GM06990 (cell line): Measurements from ENCODE around the gene DUOXA2.

ENCODE experiments used
- DNase-seq: peaks from one replicate; pipeline ENCODE4 v3.0.0-alpha.2; 2011; ENCODE audit not compliant: insufficient read length; ENCODE audit errors: extremely low read depth
- H3K27me3 ChIP-seq: replicated peaks from 2 replicates; pipeline ENCODE4 v1.6.0; 2011; ENCODE audit warnings: low read length; ENCODE audit not compliant: control insufficient read depth, insufficient read depth
- H3K36me3 ChIP-seq: 2 replicates; pipeline ENCODE4 v1.5.1; 2011; ENCODE audit warnings: low read length; ENCODE audit not compliant: control insufficient read depth, insufficient read depth
- H3K4me3 ChIP-seq: replicated peaks from 2 replicates; pipeline ENCODE4 v1.5.1; 2011; ENCODE audit warnings: low read depth, mild to moderate bottlenecking, control low read depth, low read length
- TF ChIP-seq, protein P1 (sequence below): IDR thresholded peaks from 2 replicates; pipeline ENCODE4 v1.5.1; 2011; ENCODE audit warnings: low read length, control low read depth, mild to moderate bottlenecking, inconsistent platforms; ENCODE audit not compliant: insufficient read depth, poor library complexity, severe bottlenecking

DUOXA2 gene

DNA sequence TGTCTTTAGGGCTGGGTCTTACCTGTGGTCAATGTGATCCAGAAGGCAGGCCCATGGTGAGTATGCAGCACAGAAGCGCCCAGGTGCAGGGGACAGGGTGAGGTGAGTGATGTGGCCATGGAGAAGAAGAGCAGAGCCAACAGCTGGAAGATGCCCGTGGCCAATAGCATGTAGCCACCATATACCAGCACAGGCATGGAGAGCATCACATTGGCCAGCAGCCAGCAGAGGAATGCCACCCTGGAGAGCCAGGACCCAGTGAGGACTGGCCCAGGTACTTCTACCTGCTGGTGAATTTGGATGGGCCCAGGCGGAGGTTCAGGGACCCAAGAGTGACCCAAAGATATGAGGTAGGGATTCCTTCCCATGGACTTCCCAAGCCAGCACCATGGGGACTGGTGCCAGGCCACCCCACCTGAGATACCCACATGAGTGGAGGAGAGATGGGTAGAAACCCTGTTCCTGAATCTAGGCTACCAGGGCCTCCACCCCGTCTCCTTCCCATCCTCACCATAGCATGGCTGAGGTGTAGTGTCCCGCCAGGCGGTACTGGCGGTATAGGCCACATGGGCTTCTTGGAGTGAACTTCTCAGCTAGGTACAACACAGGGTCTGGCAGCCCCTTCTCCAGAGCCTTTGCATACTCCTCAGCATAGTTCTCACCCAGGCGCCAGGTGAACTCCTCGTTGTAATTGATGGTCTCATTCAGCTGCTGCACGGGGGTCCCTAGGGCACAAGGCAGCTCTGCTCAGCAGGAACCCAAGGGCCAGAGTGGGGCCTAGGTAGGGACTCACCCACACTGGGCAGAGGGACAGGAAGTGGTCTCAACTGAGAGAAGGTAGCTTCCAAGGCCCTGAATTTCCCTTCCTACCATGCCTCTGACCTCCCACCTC is 6.2 kb downstream of the DUOXA2 start:
- peaks cover 4% of the 10 kb centered on the region for H3K27me3 ChIP-seq
- no peak overlapping the region for H3K4me3 ChIP-seq
- TF ChIP-seq, protein P1, sequence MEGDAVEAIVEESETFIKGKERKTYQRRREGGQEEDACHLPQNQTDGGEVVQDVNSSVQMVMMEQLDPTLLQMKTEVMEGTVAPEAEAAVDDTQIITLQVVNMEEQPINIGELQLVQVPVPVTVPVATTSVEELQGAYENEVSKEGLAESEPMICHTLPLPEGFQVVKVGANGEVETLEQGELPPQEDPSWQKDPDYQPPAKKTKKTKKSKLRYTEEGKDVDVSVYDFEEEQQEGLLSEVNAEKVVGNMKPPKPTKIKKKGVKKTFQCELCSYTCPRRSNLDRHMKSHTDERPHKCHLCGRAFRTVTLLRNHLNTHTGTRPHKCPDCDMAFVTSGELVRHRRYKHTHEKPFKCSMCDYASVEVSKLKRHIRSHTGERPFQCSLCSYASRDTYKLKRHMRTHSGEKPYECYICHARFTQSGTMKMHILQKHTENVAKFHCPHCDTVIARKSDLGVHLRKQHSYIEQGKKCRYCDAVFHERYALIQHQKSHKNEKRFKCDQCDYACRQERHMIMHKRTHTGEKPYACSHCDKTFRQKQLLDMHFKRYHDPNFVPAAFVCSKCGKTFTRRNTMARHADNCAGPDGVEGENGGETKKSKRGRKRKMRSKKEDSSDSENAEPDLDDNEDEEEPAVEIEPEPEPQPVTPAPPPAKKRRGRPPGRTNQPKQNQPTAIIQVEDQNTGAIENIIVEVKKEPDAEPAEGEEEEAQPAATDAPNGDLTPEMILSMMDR: no peak
- no peaks in the 10 kb centered on the region for H3K36me3 ChIP-seq
- DNase-seq: no peak

DNA sequence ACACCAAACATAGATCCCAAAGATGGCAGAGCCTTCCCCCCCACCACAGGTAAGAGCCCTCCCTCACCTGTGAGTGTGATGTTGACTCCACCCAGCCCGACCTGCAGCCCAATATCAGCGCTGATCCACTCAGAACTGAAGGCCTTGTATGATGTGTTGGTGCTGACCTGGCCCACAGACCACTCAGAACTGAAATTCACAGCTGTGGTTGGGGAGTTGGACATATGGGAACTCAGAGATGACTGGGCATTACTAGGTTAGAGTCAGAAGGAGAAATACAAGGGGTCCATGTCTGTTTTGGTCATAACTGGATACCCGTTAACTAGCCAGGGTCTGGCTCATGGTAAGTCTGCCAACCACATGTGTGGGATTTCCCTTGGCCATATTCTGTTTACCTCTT is 6.9 kb downstream of the DUOXA2 start:
- Histone ChIP-seq H3K4me3 (no peak overlapping the region), H3K36me3 (no peaks in the 10 kb centered on the region), H3K27me3 (no peaks in the 10 kb centered on the region; the same call in none of the 2 replicates)
- TF ChIP-seq, protein P1: no peak
- DNase-seq: no peak

DNA sequence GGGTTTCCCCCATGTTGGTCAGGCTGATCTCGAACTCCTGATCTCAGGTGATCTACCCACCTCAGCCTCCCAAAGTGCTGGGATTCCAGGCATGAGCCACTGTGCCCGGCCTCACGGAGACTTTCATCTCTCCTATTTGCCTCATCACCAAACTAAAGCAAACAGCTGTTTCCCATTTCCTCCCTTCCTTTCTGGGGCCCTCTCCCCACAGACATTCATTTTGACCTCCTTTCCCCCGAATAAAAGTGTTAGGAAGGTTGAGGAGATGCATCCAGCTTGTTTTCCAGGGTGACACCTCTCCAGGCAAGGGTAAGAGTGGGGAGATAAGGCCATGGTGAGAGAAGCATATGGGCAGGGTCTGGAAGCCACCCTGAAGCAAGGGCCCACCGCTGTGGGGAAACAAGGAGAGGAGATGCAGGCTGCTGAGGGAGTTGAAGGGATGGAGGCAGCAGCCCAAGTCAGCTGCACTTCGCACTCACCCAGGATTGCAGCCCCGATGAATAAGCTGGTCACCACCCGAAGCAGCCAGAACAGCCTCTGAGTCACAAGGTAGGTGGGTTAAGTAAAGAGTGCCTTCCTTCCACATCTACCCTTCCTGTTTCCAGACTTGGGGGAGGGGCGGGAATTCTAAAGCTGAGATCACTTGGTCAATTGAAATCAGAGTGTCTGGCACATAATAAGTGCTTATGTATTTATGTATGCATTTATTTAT is 7.7 kb downstream of the DUOXA2 start:
- Histone ChIP-seq H3K4me3 (no peak overlapping the region), H3K27me3 (no peaks in the 10 kb centered on the region; the same call in none of the 2 replicates)
- DNase-seq: no peak

DNA sequence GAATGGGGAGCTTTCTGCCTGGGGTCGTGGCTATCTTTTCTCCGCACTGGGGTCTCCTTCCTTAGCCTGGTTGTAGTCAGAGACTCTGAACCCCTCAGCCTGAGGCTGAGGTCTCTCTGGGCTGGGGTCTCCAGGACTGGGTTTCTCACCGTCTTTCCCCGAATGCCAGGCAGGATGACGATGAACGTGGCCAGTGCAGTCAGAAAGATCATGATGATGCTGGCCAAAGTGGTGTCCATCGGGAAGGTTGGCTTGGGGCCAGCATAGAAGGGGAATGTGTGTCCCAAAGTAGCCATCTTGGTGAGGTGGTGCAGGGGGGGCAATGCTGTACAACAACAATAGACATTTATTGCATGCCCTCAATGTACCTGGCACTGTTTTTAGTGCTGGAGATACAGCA is 8.6 kb downstream of the DUOXA2 start:
- H3K27me3 ChIP-seq: no peaks in the 10 kb centered on the region; the same call in none of the 2 replicates
- DNase-seq: no peak
- H3K36me3 ChIP-seq: no peaks in the 10 kb centered on the region
- no peak overlapping the region for H3K4me3 ChIP-seq
- TF ChIP-seq, protein P1: no peak

More for the DNA sequence above, 7.7 kb downstream of the DUOXA2 start:
- no peaks in the 10 kb centered on the region for H3K36me3 ChIP-seq
- TF ChIP-seq, protein P1: no peak

DNA sequence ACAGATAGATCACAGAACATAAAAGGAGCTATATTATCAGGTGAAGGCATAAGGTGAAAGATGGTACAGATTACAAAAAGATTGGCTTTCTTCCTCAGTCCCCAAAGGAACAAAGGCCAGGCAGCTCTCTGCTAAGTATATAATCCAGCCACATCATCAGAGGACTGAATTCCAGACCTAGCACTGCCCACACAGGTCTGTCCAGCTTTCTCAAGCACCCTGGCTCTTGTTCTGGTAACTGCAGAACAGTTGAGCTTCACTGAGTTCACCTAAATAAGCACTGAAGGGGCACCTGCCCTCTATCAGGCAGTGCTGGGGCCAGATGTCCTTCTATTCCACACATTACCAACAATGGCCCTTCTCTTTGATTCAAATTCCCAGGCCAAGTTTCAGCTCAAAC is 9.3 kb downstream of the DUOXA2 start:
- TF ChIP-seq, protein P1: no peak
- Histone ChIP-seq H3K36me3 (no peaks in the 10 kb centered on the region), H3K27me3 (no peaks in the 10 kb centered on the region; the same call in none of the 2 replicates), H3K4me3 (no peak overlapping the region)
- DNase-seq: no peak
